DOHH2 (cell line): Measurements from ENCODE around the gene GHDC.
"Not testable (repeated sequence)": the region's sequence is repeated elsewhere in the genome, so short reads cannot be mapped to it uniquely, and the experiment has no call there.

Experiments
- H3F3A ChIP-seq: fragments of 200-600 bp; sonication (generic), shearing (Covaris generic); 2 replicates; pipeline ENCODE4 v1.6.0; 2016; ENCODE audit warnings: antibody characterized with exemption, mild to moderate bottlenecking; ENCODE audit not compliant: control insufficient read depth, insufficient read depth
- H3K27ac ChIP-seq: fragments of 200-600 bp; sonication (generic); 2 replicates; pipeline ENCODE4 v1.5.1; 2014; ENCODE audit warnings: low read depth, mild to moderate bottlenecking, low read length, moderate library complexity
- H3K27me3 ChIP-seq: fragments of 200-600 bp; sonication (generic); 2 replicates; pipeline ENCODE4 v1.6.1; 2014; ENCODE audit warnings: mild to moderate bottlenecking, low read length, mixed read lengths; ENCODE audit not compliant: control insufficient read depth
- H3K36me3 ChIP-seq: fragments of 200-600 bp; sonication (generic); 2 replicates; pipeline ENCODE4 v1.6.1; 2014; ENCODE audit warnings: mild to moderate bottlenecking, low read length, moderate library complexity, mixed read lengths; ENCODE audit not compliant: control insufficient read depth
- H3K4me1 ChIP-seq: fragments of 200-600 bp; sonication (generic); 2 replicates; pipeline ENCODE4 v1.6.1; 2014; ENCODE audit warnings: mild to moderate bottlenecking, low read length, mixed read lengths; ENCODE audit not compliant: control insufficient read depth
- H3K4me2 ChIP-seq: fragments of 200-600 bp; sonication (generic); 2 replicates; pipeline ENCODE4 v1.6.0; 2014; ENCODE audit warnings: mild to moderate bottlenecking, low read length, moderate library complexity
- H3K4me3 ChIP-seq: fragments of 200-600 bp; sonication (generic); 2 replicates; pipeline ENCODE4 v1.5.1; 2014; ENCODE audit warnings: mild to moderate bottlenecking, low read length, mixed read lengths
- H3K79me2 ChIP-seq: fragments of 200-600 bp; sonication (generic); 2 replicates; pipeline ENCODE4 v1.6.1; 2014; ENCODE audit warnings: mild to moderate bottlenecking, low read length, mixed read lengths; ENCODE audit not compliant: control insufficient read depth
- H3K9me2 ChIP-seq: fragments of 200-600 bp; sonication (generic); replicated peaks from 2 replicates; pipeline ENCODE4 v1.6.1; 2014; ENCODE audit warnings: mild to moderate bottlenecking, low read length, mixed read lengths; ENCODE audit not compliant: control insufficient read depth
- H3K9me3 ChIP-seq: fragments of 200-600 bp; sonication (generic); 2 replicates; pipeline ENCODE4 v1.6.1; 2014; ENCODE audit warnings: antibody characterized with exemption, low read length, mixed read lengths; ENCODE audit not compliant: control insufficient read depth, insufficient read depth
- H4K20me1 ChIP-seq: fragments of 200-600 bp; sonication (generic); 2 replicates; pipeline ENCODE4 v1.6.0; 2014; ENCODE audit warnings: low read depth, mild to moderate bottlenecking, antibody characterized with exemption, low read length, moderate library complexity; ENCODE audit not compliant: control insufficient read depth, insufficient read depth
- CTCF ChIP-seq: fragments of 200-600 bp; sonication (generic); IDR thresholded peaks from one replicate; pipeline ENCODE4 v1.5.1; 2014; ENCODE audit warnings: antibody characterized with exemption, mild to moderate bottlenecking, low read depth, low read length; ENCODE audit not compliant: poor library complexity, severe bottlenecking
- EZH2phosphoT487 ChIP-seq: fragments of 200-600 bp; sonication (generic); IDR thresholded peaks from 2 replicates; pipeline ENCODE4 v1.6.1; 2017; ENCODE audit warnings: borderline replicate concordance, mild to moderate bottlenecking, antibody characterized with exemption, low read length, moderate library complexity, mixed read lengths

The GHDC gene

GRCh38 chr17:42146911-42147607, 47.2 kb downstream of the GHDC start:
- Histone ChIP-seq H3K4me3 (no peak overlapping the region), H3K27me3 (no peaks in the 10 kb centered on the region), H3K4me2 (no peak overlapping the region), H3K9me2 (no peaks in the 10 kb centered on the region), H3K79me2 (peaks cover 88% of the 10 kb centered on the region), H3K27ac (no peak overlapping the region), H3F3A (no peaks in the 10 kb centered on the region), H3K36me3 (peaks cover 37% of the 10 kb centered on the region), H3K4me1 (no peaks in the 10 kb centered on the region; the same call in 1 of the 2 replicates), H4K20me1 (0 out of 2 replicates have a peak, but pooled peaks cover 4% of the 10 kb centered on the region), H3K9me3 (no peaks in the 10 kb centered on the region)
- no peak for TF ChIP-seq CTCF
- no peak for TF ChIP-seq EZH2phosphoT487

GRCh38 chr17:42143138-42143537, 51.2 kb downstream of the GHDC start:
- Histone ChIP-seq H3K79me2 (peaks cover 89% of the 10 kb centered on the region), H3K36me3 (peaks cover 32% of the 10 kb centered on the region)
- not testable (repeated sequence) for H3K4me2 ChIP-seq, H3K9me2 ChIP-seq, H3K4me3 ChIP-seq, H3K4me1 ChIP-seq, H3K9me3 ChIP-seq, H4K20me1 ChIP-seq, H3K27ac ChIP-seq, H3K27me3 ChIP-seq, H3F3A ChIP-seq

- H3K4me3 ChIP-seq = no peak overlapping the region
- peaks cover 89% of the 10 kb centered on the region for H3K79me2 ChIP-seq
- H4K20me1 ChIP-seq = peaks cover 8% of the 10 kb centered on the region; the same call in 1 of the 2 replicates
- no peaks in the 10 kb centered on the region for H3F3A ChIP-seq
- TF ChIP-seq CTCF = no peak
- TF ChIP-seq EZH2phosphoT487 = no peak
- no peaks in the 10 kb centered on the region for H3K9me3 ChIP-seq
- no peaks in the 10 kb centered on the region for H3K27me3 ChIP-seq
- H3K4me2 ChIP-seq = no peak overlapping the region
- peaks cover 11% of the 10 kb centered on the region for H3K4me1 ChIP-seq
- H3K9me2 ChIP-seq = no peaks in the 10 kb centered on the region
- H3K27ac ChIP-seq = no peak overlapping the region
- H3K36me3 ChIP-seq = peaks cover 35% of the 10 kb centered on the region
Observed at GRCh38 chr17:42142371-42142896, 51.9 kb downstream of the GHDC start.

- Histone ChIP-seq H3K4me2 (no peak overlapping the region), H3K9me3 (no peaks in the 10 kb centered on the region), H3K79me2 (peaks cover 91% of the 10 kb centered on the region), H3F3A (peaks cover 3% of the 10 kb centered on the region; the same call in 1 of the 2 replicates), H3K4me1 (peaks cover 22% of the 10 kb centered on the region), H3K27me3 (no peaks in the 10 kb centered on the region), H3K36me3 (peaks cover 37% of the 10 kb centered on the region), H3K4me3 (no peak overlapping the region), H3K9me2 (no peaks in the 10 kb centered on the region), H4K20me1 (peaks cover 12% of the 10 kb centered on the region; the same call in 1 of the 2 replicates), H3K27ac (no peak overlapping the region)
- no peak for TF ChIP-seq CTCF
- no peak for TF ChIP-seq EZH2phosphoT487
Observed at GRCh38 chr17:42141382-42141781, 52.9 kb downstream of the GHDC start.

GRCh38 chr17:42140690-42141089, 53.6 kb downstream of the GHDC start:
- H3K4me3 ChIP-seq, H3K9me3 ChIP-seq, H3K4me2 ChIP-seq, H3K9me2 ChIP-seq, H3F3A ChIP-seq, H3K27me3 ChIP-seq, H3K27ac ChIP-seq: not testable (repeated sequence)
- Histone ChIP-seq H3K79me2 (peaks cover 93% of the 10 kb centered on the region), H3K4me1 (peaks cover 29% of the 10 kb centered on the region), H4K20me1 (peaks cover 15% of the 10 kb centered on the region; the same call in 1 of the 2 replicates), H3K36me3 (peaks cover 40% of the 10 kb centered on the region)
